Stimulated activated CD8-positive, alpha-beta memory T cell treated with anti-CD3 and anti-CD28 coated beads, Interleukin-7, amount 100 ng/mL, for 1 hour (primary cell): Measurements from ENCODE around the gene MBNL3.
"Not testable (repeated sequence)": the region's sequence is repeated elsewhere in the genome, so short reads cannot be mapped to it uniquely, and the experiment has no call there.

Experiments used
- DNase-seq, 2 donors: peaks; one replicate each; pipeline ENCODE4 v3.0.0-alpha.2; 2020; ENCODE audit warnings: low read depth in 2 of 2

Gene MBNL3

DNA sequence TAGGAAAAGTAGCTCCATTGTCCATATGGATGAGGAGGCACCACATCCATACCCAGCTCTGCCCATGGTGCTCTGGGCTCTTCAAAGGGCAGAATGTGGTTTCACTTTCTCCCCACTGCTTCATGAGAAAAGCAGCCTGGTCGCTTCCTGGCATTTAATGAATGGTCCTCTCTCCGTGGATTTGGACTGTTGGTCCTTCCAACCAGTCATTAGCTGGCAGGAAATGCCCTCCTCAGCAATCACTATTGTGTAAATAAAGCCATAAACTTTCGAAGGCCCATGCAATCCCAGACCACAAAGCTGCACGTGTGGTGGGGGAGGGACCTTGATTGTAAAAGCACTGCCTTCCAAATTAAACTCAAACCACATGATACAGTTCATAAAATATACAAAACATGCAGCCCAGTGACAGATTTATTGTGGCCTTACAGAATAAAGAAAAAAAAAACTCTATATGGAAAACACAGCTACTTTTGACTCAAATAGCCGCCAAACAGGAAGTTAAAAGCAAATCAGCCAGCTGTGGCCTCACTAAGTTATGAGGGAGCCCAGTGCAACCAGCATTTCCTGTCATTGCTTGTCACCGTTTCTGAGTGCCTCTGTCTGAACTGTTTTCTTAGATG, 8.1 kb downstream of the MBNL3 start:
- no peak for DNase-seq

DNA sequence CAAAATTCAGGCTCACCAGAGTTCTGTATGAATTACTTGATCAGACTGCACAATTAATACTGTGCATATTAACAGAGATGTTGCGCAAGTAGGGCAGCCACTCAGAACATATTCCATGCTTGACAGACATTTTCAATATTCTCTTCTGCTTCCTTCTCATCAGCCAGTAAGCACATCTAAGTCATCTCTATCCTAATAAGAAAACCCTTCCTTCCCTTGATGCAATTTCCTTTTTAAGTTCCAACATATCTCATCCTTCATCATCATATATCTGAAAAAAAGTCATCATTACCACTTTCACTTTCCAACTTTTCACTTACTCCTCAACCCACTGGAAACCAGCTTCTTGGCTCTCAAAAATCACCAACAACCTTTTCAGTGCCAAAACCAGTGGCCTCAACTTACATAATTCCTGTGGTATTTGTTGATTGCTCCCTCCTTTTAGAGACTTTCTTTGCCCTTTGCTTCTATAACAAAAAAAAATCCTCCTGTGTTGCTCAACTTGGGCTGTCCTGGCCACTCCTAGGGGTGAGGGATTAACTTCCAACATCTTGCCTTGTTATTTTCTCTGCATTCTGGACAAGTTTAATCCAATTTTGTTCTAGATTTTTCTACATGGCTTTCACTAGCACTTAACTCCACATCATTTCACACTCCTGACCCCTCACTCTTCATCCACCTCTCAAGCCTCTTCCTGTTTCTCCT, 14.1 kb downstream of the MBNL3 start:
- no peak for DNase-seq

DNA sequence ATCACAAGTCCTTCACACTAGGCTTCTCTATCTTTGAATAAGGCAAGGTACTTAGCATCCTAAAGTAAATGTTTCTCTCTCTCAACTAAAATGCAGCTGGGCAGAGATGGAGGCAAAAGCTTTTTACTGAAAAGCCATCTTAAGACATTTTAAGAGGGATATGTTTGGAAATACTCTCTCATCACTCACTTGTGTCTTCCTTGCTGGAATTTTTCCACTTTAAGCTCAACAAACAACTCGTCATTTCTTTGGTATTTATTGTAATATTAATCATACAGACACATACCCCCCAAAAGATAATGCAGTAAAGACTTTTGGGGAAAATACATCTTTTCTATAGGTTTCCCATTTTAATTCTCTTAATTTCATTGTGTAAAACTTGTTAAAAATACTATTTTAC, 16.4 kb downstream of the MBNL3 start:
- DNase-seq: no peak

DNA sequence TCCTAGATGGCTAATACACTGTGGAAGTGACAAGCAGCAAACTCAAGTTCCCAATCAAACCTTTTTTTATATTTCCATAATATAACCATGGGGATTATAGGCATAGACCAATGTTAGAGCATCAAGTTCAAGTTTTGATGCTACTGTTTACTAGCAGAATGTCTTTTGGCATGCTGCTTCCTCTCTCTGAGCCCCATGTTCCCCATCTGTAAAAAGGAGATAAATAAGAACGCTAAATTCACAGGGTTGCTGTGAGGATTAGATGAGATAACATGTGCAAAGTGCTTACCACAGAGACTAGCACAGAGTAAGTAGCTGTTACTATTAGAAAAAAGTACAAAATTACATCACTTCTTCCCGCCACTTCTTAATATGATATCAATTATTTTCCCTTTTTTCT, 18.0 kb downstream of the MBNL3 start:
- no peak for DNase-seq

DNA sequence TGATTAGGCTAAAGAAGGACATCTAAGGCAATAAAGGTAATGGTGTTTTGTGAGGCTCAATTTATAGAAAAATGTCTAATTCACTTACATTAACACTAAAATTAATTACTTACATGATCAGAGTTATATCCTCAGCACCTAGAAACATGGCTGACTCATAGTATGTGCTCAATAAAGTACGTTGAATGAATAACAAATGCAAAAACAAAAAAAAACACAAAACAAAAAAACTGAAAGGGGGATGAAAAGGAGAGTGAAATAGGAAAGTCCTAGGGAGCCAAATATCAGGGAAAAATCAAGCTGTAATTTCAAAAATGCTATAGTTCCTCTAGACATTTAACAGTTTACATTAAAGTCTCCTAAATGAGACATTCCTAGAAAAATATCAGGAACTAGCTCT, 18.7 kb downstream of the MBNL3 start:
- no peak for DNase-seq

DNA sequence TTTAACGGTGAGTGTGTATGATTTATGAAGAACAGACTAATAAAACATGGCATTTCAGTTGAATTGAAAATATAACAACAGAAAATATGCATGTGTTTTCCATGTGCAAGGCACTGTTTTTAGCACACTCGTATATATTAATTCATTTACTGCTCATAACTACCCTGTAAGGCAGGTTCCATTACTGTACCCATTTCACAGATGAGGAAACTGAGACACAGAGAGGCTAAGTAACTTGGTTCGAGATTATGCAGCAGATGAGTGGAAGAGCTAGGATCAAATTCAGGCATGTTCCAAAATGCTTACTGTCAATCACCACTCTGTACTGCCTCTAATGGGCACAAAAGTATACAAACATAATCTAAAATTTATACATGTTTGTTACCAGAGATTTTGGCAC, 20.4 kb downstream of the MBNL3 start:
- DNase-seq: no peak

DNA sequence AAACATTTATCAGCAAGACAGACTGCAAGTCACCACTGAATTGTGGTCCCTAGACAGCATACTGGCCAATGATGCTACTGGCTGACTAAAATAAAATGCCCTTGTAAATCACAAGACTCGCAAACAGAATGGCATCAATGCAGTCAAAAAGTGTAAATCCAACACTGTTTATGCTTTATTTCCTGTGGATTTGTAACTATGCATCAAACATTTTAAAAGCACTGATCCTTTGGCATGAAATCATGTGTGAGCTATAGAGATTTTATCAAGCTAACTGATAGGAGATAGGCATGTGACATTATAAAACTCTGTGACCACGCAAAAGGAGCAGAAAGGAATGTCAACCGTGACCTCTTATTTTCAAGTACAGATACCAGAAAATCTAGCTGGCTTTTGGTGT, 20.8 kb downstream of the MBNL3 start:
- DNase-seq: no peak

DNA sequence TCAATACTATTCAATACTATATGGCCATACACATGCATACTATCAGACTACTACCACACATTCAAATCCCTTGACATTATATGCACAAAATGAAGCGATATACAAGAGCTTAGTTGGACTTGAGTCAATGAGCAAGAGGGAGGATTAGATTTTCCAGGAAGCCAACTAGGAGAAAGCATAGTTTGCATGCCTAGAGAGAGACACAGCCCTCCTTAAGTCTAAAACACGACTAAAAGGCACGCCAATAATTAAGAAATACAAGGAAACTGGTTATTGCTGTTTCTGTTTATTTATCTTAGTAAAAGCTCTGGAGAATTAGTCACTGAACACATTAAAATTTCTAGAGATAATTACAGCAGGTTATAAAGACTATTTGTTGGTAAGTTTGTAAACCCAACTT, 21.8 kb downstream of the MBNL3 start:
- no peak for DNase-seq

DNA sequence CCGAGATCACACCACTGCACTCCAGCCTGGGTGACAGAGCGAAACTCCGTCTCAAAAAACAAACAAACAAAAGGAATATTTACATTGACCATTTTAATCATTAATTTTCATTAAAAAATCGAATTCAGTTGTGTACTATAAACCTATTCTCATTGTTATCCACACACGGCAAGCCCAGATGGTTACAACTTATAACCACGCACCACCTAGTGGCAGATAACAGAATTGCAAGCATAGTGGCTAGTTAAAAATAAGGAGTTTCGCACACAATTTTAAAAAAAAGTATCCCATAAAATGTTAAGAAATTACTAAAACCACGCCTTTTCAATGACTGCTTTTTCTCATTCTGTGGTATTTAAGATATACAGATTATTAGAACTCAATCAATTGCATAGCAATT, 25.4 kb downstream of the MBNL3 start:
- DNase-seq: no peak

DNA sequence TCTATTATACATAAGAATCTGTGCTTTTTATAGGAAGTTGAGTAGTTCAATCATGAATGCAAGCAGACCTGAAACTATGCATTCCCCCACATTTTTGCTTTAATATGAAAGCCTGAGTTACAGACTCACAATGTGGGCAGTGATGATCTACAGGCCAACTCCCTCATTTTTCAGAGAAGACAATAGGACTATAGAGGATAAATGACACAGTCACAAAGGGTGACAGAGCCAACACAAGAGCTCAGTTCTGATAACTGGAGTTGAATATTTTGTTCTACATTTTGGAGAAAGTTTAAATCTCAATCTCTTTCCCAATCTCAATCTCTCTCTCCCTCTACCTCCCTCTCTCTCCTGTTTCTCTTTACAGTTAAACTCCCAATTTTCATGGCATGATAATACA, 27.0 kb downstream of the MBNL3 start:
- DNase-seq: no peak

DNA sequence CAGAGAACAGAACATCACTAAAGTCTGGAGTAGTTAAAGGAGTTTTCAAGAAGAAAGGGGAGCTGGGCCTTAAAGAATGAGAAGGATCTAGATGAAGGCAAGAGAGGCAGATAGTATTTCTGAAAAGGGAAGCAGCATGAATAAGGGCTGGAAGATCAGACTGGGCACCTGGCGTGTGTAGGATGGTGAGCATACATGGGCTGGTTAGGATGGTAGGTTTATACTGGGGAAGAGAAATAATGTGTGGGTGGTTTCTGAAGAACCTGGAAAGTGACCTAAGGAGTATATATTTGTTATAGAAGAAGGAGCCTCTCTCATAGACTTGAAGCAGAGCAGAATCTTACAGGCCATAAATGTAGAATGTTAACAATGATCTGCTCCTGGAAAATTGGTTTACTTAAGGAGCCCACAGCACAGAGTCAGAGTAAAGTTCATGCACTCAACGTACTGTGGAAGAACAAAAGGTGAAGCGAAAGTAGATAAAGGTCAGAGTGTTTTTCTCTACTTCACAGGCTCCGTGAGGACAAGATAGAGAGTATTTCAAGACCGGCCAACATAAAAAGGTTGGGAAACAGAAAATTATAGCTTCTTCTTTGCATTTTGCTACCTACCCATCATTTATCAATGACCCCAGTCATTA, 35.8 kb downstream of the MBNL3 start:
- DNase-seq: no peak

DNA sequence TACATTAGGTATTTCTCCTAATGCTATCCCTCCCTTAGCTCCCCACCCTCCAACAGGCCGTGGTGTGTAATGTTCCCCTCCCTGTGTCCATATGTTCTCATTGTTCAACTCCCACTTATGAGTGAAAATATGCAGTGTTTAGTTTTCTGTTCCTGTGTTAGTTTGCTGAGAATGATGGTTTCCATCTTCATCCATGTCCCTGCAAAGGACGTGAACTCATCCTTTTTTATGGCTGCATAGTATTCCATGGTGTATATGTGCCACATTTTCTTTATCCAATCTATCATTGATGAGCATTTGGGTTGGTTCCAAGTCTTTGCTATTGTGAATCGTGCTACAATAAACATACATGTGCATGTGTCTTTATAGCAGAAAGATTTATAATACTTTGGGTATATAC, 42.9 kb downstream of the MBNL3 start:
- DNase-seq: not testable (repeated sequence)

DNA sequence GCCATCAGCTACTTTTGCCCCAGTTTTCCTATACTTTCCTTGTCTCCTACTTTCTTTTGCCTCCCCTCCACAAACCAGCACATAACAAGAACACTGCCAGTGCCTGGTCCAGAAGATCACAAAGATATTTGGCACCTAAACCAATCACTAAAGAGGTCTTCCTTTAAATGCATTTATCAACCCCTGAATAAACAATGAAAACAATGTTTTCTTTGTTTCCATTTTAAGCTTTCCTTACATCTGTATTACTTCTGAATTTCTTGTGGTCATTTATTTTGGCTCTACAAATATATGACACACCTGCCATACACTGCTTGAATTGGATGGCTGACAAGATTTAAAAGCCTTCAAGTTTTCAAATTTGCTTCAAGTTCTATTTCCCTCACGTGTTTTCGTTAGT, 43.9 kb downstream of the MBNL3 start:
- DNase-seq: no peak

DNA sequence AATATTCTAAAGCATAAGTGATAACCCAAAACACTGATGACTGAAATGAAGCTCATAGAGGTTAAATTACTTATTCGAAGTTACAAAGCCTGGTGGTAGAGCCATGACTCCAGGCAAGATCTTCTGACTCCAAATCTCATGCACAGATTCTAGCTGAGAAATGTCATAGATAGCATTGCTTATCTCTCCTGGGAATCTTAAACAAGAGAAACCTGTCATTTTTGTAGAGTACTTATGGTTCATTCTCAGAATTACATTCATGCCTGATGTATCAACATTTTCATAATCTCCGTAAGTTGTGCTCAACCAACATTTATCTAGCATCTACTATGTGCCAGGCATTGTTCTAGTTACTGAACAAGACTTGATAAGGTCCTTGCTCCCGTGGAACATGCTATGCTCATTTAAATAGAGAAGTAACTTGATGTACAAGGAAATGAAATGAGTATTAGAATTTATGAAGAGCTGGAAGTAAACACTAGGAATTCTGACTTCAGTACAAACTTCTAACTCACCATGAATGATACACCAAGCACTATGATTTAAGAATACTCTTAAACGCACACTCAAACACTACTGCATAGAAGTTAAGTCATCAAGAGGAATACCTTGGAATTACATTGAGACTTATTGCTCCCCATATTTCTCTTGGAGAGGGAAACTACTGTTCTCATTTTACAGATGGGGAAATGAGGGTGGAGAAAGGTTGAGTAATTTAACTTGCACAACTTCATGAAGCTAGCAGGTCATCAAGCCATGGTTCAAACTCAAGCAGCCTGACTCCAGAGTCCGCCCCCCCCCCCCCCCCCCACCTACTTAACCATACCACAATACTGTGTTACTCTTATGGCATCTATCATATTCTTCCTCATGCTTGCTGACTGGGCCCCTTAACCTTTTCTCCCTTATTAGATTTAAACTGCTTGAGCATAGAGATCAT, 45.4 kb downstream of the MBNL3 start:
- DNase-seq: no peak

DNA sequence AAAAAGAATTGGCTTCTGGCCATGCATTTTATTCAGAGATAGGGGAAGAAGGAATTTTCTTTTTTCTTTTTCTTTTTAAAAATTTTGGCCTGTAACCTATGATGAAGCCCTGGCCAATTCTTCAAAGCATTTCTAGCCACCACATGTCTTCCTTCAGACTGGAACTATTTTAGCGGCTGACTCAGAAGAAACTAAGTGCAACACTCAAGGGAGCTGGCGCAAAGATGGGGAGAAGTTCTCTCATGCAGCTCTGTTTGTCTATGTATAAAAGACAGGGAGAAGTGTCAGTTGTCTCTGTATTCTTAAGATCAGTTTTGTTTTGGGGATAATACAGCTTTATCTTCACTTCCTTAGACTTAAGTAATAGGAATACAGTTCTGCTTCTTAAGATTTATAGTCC, 46.1 kb downstream of the MBNL3 start:
- DNase-seq: no peak

DNA sequence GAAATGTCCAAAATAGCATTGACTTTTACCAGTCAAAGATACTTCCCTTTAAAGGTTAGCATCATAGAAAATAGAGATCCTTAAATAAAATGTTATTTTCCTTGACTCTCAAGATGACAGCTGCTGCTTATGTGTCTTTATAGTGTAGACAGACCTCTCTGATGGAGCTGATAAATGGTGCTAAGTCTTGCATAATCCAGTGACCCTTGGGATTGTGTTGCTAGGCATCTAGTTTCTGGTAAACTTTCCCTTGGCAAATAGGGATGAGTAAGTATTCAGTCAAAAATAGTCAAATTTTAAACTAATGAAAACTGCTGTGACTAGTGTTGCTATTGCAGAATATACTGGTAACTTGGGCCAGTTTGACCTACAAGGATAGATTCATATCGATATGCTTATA, 53.6 kb downstream of the MBNL3 start:
- no peak for DNase-seq

DNA sequence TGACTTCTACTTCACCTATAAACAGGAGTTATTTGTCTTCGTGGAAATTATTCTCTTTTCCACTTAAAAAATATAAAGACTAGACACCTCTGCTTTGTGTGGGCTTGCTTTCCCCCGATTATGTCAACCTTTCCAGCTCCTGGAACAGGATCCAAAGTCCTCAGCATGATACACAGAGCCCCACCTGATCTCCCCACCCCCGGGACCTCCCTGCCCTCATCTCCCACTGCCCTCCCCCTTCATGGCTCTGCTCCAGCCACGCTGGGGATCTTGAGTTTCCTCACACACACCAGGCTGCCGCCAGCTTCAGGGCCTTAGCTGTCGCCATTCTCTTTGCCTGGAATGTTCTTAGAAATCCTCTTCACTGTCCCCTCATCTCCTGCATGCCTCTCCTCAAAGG, 55.3 kb downstream of the MBNL3 start:
- no peak for DNase-seq

DNA sequence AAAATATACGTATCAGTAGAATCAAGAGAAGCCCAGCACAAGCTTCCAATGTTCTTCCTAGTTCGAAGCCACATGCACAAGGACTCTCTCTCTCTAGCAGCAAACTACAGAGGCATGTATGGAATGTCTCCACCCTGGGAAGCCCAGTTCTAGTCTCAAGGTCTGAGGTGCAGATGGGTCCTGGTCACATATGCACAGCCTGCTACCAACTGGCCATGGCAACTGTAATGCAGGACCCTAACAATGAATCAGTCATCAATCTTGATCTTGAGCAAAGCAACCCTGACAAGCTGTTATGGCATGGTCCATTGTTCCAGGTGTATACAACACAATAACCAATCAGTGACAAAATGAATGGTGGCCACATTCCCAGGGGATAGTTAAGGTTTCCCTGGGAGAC, 55.8 kb downstream of the MBNL3 start:
- DNase-seq: no peak

DNA sequence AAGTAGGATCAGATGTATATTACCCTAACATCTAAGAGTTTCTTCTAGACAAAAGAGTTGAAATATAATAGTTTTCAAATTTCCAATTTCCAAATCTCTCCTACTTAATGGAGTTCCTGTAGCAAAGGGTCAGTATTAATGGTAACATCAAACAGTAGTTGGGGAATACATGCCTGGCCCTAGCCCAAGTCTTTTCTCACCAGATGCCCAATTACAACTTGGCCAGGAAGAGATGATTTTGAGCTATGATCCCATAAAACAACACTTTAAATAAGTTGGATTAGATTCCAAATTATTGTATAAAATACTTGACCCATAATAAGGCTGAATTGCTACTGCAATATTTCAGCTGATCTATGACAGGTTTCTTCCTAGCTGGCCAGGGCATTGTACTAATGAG, 59.9 kb downstream of the MBNL3 start:
- no peak for DNase-seq

DNA sequence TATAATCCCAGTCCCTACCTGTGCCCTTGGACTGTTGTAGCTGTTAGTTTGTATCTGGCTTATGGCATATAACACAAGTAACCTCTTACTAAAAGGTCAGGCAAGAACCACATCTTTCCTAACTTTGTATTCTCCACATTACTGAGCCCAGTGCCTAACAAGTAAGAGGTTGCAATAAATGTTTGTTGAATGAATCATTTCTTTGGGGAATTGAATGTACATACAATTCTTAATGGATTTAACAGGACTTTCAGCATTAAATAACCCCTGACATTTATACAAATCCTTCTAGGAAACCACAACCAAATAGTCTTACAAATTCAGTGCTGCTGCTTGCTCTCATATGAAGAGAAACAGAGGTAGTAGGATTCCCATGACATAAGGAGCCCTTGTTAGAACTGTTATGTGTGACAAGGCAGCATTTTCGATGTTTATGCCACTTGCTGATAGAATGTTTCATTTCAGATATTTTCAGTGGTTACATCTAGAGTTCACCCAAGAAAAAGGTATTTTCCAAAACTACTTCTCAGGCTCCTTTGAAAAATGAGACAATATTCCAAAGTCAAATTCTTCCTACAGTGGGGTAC, 62.0 kb downstream of the MBNL3 start:
- no peak for DNase-seq

DNA sequence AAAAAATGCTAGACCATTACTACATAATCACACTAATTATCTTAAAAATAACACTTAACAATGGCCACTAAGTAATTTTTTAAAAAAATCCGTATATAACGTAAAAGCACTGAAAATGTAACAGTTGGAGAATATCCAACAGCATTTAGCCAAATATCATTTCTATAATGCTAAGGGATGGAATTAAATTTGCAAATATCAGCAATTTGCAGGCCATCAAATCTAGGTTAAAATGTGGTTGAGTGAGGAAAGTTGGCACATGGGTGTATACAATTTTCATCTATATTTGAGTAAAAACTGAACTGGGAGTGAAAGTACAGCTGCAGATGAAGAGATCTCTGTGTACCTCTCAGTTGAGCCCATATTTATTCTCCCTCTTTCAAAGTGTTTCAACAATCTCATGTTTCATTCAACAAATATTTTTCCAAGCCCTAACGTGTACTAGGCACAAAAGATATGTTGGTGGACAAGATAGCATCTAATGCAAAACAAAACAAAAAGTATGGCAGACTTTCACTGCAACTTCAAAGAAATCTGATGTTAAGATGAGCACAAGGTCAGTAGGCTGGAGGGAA, 63.0 kb downstream of the MBNL3 start:
- no peak for DNase-seq

DNA sequence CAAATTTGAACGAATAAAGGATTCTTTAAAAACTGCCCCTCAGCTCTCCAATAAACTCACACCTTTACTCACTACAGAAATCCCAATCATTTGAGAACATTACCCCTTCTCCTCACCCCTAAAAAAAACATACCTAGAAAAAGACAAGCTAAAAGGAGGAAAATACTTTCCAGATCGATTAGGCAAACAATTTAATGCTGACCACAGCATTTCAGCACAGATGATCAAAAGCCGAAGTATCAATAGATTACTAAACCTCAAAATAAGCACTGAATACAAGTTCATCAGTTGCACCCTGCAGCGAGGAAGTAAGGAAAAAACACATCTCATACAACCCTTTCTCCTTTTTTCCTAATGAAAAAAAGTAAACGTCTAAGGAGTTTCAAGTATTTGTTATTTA, 65.5 kb downstream of the MBNL3 start:
- DNase-seq: no peak
